Fibroblast of villous mesenchyme (primary cell): ENCODE results near the gene SLC22A23. TPM values are rescaled to one million over a fixed set of nuclear protein-coding genes. Genes with fewer than 3 reads are reported as not detected.

Experiments
- DNase-seq: peaks from one replicate; pipeline ENCODE4 v3.0.0-alpha.2; 2010; ENCODE audit warnings: low read depth
- H3K4me3 ChIP-seq: 2 replicates; pipeline ENCODE4 v1.5.1; 2011; ENCODE audit warnings: low read depth, mild to moderate bottlenecking, low read length
- CTCF ChIP-seq: IDR thresholded peaks from 2 replicates; pipeline ENCODE4 v1.5.1; 2012; ENCODE audit warnings: low read depth, mild to moderate bottlenecking, low read length; ENCODE audit not compliant: insufficient read depth
- total RNA-seq: library from RNA; depleted of rRNA; stranded (reverse); fragments of >200 nt; gene quantifications from 2 replicates; pipeline ENCODE4 v1.2.3, GENCODE V29; 2012

SLC22A23 gene
- total RNA-seq, 1 donor: 2.2 TPM

DNA sequence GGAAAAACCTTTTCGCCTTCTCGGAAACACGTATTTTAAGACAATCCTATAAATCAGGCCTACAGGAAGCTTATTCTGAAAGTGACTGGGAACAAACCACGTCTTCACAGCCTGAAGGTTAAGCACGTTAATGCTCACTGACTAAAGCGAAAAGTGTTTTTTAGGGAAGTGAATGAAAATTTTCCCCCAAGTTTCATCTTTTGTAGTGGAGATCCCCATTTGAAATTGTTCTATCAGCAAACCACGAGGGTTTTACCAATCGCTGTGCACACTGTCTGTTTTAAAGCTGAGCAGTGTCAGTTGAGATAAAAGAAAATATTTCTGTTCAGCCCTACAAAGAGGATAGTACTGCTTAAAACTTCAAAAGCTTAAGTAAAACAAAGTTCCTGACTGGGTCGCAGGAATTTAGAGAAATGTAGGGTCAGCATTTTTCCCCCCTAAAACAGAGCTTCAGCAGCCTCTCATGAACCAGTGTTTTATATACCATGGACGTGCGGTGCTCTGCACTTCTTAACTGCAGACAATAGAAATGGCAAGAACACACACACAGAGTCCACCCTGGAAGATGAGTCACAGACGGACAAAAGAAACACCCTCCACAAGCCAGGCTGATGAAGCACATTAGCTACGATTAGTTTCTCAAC lies 34.9 kb downstream of the SLC22A23 start:
- peak; percentile 34 for DNase-seq
- H3K4me3 ChIP-seq: no peak overlapping the region
- TF ChIP-seq CTCF: no peak

DNA sequence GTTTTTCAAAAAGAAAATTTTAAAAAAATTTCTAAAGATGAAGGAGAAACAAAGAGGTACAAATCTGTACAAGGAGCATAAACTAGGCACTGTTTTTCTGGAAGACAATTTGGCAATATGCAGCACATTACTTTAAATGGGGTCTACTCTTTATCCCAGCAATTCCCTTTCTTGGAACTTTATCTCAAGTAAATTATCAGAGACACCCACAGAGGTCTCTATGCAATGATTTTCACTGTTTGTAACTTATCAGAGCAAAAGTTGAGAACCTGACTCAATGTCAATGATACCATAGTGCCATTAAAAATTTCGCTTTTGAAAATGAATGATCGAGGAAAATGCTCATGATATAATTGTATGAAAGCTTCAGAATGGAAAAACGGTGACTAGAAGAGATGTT lies 35.7 kb downstream of the SLC22A23 start:
- TF ChIP-seq CTCF: no peak
- no peak for DNase-seq
- H3K4me3 ChIP-seq: no peak overlapping the region

- H3K4me3 ChIP-seq: no peak overlapping the region
- peak; percentile 26 for DNase-seq
- no peak for TF ChIP-seq CTCF
Observed at GRCh38 chr6:3419624-3420272, 37.1 kb downstream of the SLC22A23 start.

DNA sequence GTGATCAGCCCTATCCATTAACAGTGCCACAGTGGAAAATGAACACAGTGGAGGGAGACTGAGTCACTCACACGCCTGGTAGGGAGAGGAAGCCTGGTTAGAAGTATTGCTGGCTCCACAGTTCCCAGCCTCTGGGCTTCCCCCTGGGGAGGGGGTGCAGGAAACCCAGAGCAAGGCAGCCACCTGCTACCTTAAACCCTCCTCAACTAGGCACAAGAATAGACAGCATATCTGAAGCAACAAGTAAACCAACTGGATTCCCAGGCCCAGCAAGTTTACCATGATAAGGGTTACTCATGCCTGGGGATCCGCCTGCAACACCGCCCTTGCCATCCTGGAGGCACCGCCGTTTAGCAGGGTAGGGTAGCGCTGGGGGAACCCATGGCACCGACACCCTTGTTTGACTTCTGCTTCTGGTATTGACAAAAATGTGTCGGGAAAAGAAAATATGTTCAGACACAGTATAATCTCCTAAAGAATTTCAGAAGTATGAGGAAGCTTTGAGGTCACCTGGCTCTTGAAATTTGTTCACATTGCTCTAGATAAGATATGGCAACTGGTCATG lies 38.3 kb downstream of the SLC22A23 start:
- no peak for TF ChIP-seq CTCF
- DNase-seq: no peak
- H3K4me3 ChIP-seq: no peak overlapping the region

GRCh38 chr6:3417473-3417872 lies 39.4 kb downstream of the SLC22A23 start:
- no peak for TF ChIP-seq CTCF
- H3K4me3 ChIP-seq: no peak overlapping the region
- DNase-seq: no peak

GRCh38 chr6:3415490-3415889 lies 41.4 kb downstream of the SLC22A23 start:
- DNase-seq: no peak
- no peak for TF ChIP-seq CTCF
- H3K4me3 ChIP-seq: no peak overlapping the region
